Suprapubic skin (tissue), 3 donors: ENCODE results near the gene SLC46A1.

Experiments
- CTCF ChIP-seq, 2 donors: fragments of 200-600 bp in 1 of 2; fragments of 450-650 bp in 1 of 2; sonication (generic) in 1 of 2; IDR thresholded peaks; one replicate each; pipeline ENCODE4 v1.5.1; 2016 to 2019; ENCODE audit warnings: antibody characterized with exemption in 2 of 2, mild to moderate bottlenecking in 1 of 2, moderate library complexity in 1 of 2
- POLR2A ChIP-seq, 2 donors: fragments of 450-650 bp; IDR thresholded peaks; one replicate each; pipeline ENCODE4 v1.6.1; 2017; ENCODE audit warnings: antibody characterized with exemption in 2 of 2, mild to moderate bottlenecking in 2 of 2, moderate library complexity in 2 of 2

- TF ChIP-seq POLR2A (IDR thresholded peaks at IDR 0.05) (no peak), CTCF (IDR thresholded peaks at IDR 0.05) (no peak)
Observed at GRCh38 chr17:28371245-28372202, 34.5 kb downstream of the SLC46A1 start, which contains the start of gene SARM1.
